Eye (tissue), 1 donor: ENCODE data around the gene TRPM3.
"Not testable (repeated sequence)": the region's sequence is repeated elsewhere in the genome, so short reads cannot be mapped to it uniquely, and the experiment has no call there.

ENCODE experiments used
- DNase-seq: peaks from one replicate; pipeline ENCODE4 v3.0.0-alpha.2; 2015

Gene TRPM3

DNA sequence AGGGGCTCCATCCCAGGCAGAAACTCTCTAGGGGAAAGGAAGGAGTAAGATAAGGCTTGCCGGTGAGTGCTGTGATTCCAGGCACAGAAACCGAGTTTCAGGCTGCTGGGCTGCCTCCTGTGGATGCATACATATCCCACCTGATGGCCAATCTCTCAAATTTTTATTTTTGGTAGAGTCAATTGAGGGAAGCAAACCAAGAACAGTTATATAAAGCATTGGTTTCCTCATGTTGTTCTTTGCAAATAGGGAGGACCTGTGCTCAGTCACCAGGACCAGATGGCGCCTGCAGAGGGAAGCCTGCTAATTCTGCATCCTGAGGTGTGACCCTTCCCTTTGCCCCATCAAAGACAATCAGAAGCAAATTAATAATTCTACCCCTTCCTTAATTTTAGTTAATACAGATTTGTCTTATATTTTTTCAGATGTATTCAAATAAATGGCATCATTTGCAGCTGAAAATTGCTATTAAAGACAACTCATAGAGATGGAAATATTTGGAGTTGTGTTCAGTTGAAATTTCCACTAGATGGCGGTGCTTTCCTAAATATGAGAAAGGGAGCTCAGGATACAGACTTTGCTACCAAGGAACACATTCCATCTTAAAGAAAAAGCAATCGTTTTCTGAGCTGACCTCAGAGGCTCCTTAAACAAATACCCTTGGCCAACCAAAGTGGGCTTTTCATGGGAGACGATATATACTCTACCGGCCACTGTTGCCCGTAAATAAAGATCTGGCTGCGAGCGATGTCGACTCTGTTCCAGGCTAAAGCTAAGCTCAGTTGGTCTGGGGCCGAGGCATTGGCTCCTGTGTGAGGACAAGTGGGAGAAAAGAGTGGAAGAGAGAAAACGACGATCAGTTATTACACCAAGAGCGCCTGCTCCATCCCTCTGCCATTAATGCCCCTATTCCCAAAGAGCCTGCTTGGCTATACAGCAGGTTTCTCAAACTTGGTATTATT, 481.3 kb downstream of the TRPM3 start:
- DNase-seq = peak; percentile 88

GRCh38 chr9:70635790-70636189, 485.6 kb downstream of the TRPM3 start:
- DNase-seq = no peak

GRCh38 chr9:70634696-70635095, 486.7 kb downstream of the TRPM3 start:
- no peak for DNase-seq

DNA sequence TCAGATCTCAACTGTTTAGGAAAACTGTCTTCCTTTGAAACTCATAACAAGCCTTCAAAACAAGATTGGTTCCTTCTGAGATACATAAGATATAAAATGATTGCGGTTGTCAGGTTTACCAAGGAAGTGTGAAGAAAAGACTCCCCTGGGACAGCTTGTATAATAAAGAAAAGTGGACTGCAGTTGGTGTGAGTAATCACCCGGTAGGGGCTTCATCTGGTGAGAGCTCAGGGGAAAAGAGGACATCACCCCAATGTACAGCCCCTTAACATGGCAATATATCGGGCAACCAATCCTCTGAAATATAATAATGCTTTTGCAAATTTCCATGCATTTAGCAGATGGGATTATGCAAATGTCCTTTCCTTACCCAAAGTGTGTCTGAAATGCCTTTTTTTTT, 490.4 kb downstream of the TRPM3 start:
- DNase-seq = no peak

GRCh38 chr9:70629080-70629685, 492.2 kb downstream of the TRPM3 start:
- DNase-seq = not testable (repeated sequence)

- no peak for DNase-seq
Observed at GRCh38 chr9:70625078-70625477, 496.3 kb downstream of the TRPM3 start.

- no peak for DNase-seq
Observed at GRCh38 chr9:70618784-70619183, 502.6 kb downstream of the TRPM3 start.

- no peak for DNase-seq
Observed at GRCh38 chr9:70617033-70617828, 504.2 kb downstream of the TRPM3 start.

GRCh38 chr9:70616228-70616990, 505.0 kb downstream of the TRPM3 start:
- no peak for DNase-seq

DNA sequence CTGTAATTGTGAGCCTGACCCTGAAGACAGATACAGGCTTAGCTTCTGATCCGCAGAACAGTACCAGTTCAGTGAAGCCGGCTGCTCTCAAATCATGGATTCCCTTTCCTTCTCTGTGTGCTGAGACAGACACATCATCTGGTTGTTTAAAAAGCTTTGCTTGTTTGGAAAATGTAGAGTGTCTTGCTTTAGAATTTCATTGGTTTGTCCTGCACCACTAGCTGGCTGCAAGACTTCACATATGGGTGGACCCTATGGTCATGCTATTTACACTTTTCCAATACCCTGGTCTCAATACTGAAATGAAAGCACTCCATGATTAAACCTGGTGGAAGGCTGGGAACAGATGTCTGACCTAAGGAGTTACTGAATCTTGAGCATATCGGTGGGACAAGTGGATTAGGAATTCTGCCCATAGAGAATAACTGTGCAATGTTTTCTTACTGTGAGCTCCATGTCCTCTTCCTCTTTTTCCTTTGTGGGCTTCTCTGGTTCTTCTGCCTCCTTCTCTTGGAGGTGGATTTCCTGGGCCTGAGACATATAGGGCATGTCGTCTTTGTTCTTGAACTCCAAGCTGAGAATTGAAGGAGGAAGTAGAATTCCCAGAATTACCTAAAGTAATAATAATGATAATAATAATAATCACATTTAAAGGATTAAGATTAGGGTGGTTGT, 505.8 kb downstream of the TRPM3 start:
- DNase-seq = no peak

DNA sequence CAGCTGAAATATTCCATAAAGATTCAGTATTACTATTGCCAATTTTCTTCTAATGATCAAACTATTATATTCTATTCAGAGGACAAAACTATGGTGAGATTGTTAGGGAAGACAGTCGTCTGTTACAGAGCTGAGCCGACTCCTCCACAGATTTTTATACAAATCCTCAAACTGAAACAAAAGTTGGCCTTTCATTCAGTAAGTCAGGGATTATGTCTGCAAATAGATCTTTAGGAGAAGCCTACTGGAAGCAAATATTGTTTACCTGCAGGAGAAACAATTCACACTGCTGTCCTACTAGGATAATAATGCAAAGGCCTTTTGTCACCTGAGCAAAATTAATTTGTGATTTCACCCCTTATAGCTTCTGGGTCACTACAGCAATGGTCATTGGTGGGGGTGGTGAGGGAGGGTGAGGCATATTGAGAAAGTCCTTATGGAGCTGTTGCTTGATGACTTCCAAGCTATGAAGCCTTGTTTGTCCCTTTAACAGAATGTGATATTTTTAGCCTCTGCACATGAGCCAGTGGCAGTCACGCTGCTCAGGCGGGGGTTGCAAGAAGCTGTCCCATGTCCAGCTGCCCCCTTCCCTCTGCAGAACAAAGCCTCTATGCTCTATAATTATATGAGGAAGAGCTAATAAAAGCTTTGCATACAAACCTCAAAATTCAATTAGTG, 506.5 kb downstream of the TRPM3 start:
- DNase-seq = no peak

GRCh38 chr9:70613024-70613768, 508.2 kb downstream of the TRPM3 start:
- DNase-seq = no peak

- DNase-seq = no peak
Observed at GRCh38 chr9:70610287-70610644, 511.2 kb downstream of the TRPM3 start.

DNA sequence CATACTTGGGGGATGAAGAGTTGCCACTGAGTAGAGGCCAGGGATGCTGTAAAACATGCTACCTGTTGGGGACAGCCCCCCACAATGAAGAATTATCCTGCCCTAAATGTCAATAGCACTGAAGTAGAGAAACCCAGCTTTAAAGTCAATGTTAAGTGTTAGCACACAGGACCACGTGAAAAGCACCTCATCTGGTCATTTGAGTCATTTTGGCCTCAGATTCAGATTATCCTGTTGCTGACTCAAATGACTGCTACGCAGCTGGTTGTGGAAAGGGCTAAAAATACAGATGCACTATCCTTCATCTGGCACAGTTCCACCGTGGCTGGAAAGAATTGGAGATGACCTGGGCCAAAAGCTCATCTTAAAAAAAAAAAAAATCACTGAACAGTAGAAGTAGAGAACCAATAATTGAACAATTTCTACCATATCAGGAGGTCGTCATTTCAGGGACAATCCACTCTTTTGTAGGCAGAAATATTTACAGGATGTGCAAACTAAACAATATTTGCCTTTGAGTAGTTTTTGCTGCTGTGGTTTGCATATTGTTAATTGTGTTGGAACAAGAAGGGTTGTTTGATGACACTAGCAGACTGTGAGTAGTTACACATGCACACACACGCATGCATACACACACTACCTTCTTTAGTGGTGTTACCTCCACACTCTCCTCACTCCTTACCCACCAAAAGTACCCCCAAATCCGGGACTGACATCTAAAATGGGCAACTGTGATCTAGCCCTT, 511.7 kb downstream of the TRPM3 start:
- DNase-seq = no peak

DNA sequence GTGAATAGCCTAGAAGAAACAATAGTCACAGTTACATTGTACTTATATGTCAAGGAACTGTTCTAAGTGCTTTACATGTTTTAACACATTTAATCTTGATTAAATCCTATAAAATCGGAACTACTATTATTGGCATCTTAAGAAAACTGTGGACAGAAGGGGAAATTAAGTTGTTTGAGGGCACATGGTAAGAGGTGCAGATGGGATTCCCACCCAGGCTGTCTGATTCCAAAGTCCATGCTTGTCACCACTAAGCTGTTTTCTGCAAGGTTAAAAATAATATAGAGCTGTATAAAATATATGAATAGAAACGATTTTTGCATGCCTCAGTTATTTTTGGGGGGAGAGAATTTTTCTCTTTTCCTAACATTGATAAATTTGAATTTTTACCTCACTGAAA, 512.4 kb downstream of the TRPM3 start:
- DNase-seq = no peak

GRCh38 chr9:70607926-70608325, 513.5 kb downstream of the TRPM3 start:
- DNase-seq = no peak

- no peak for DNase-seq
Observed at GRCh38 chr9:70607329-70607728, 514.1 kb downstream of the TRPM3 start.

- DNase-seq = no peak
Observed at GRCh38 chr9:70603020-70603411, 518.4 kb downstream of the TRPM3 start.

DNA sequence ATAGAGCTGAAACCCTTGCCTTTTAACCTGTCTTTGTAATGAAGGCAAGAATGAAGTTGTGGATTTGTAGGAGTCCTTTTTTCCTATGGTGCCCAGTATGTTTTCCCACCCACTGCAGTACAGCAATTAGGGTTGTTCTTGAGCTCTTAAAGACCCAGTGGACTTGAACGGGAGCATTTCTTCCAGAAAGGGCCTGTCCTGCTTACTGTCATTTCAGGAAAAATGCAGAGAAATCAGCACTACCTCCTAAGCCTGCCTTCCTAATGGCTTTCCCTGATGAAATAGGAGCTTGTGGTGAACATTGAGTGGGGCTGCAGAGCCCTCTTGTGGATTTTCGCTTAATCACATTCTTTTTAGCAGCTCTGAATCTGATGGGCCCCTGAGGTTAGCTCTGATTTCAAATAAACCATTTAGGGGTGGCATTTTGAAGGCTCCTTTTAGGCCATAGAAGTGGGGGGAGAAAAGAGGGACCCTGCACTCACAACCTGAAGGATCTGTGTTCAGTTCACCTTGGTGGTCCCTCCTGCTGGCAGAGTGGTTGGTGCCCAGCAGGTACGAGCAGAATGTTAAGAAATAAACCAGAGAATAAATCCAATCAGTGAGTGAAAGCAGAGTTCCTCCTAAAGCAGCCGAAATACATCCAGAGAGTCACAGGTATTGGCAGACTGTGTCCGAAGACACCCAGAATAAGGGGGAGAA, 519.0 kb downstream of the TRPM3 start:
- DNase-seq = peak; percentile 91
